ENCODE results near the gene LIPN.

DNA sequence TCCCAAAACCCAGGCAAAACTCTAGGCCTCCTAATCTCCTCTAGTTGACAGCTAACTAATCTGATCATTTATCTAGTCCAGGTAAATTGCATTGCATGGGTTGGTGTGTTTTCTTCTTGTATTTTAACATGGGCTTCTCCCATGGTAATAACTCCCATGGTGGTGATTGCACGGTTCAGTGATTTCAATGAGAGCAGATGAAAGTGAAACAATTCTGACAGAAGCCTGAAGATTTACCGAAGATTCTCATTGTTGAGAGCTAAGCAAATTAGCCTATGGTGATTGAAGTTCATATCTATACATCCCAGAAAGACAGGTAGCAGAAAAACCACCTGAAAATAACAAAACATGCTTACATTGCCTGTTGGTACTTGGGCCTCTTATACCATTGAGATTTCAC, 26.6 kb upstream of the LIPN start:
- TF ChIP-seq, protein P1, sequence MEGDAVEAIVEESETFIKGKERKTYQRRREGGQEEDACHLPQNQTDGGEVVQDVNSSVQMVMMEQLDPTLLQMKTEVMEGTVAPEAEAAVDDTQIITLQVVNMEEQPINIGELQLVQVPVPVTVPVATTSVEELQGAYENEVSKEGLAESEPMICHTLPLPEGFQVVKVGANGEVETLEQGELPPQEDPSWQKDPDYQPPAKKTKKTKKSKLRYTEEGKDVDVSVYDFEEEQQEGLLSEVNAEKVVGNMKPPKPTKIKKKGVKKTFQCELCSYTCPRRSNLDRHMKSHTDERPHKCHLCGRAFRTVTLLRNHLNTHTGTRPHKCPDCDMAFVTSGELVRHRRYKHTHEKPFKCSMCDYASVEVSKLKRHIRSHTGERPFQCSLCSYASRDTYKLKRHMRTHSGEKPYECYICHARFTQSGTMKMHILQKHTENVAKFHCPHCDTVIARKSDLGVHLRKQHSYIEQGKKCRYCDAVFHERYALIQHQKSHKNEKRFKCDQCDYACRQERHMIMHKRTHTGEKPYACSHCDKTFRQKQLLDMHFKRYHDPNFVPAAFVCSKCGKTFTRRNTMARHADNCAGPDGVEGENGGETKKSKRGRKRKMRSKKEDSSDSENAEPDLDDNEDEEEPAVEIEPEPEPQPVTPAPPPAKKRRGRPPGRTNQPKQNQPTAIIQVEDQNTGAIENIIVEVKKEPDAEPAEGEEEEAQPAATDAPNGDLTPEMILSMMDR (IDR thresholded peaks at IDR 0.05): no peak
- TF ChIP-seq POLR2AphosphoS5 (IDR thresholded peaks at IDR 0.05): no peak
- TF ChIP-seq POLR2A (IDR thresholded peaks at IDR 0.05): no peak

All from stomach (tissue), 4 donors.